Measurements from ENCODE around the gene ZIC5. TPM values are rescaled to one million over a fixed set of nuclear protein-coding genes. Genes with fewer than 3 reads are reported as not detected.

Gene ZIC5
- total RNA-seq, 4 donors from 2014 or later: not detected

DNA sequence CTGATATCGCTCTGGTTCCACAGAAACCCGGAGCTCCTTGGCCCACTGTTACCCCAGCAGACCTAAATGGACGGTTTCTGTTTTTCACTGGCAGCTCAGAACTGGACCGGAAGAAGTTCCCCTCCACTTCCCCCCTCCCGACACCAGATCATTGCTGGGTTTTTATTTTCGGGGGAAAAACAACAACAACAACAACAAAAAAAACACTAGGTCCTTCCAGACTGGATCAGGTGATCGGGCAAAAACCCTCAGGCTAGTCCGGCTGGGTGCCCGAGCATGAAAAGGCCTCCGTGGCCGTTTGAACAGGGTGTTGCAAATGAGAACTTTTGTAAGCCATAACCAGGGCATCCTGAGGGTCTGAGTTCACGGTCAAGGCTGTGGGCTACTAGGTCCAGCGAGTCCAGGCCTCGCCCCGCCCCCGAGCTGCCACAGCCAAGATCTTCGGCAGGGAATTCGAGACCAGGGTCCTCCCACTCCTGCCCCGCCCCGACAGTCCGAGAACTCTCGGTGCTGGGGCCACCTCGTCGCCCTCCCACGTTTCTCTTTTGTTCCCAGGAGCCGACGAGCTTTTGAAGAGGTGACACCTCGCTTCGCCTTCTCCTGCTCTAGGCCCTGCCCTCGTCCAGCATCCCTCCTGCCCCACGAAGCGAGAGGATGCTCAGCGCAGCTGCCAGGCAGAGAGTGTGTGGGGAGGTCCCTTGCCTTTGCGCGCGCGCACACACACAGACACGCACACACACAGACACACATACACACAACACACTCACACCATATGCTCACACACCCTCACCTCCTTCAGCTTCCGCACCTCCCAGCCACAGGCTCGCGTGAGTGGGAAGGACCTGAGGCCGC lies 18.8 kb upstream of the ZIC5 start:
- no peaks in the 10 kb centered on the region for H3K9me3 ChIP-seq
- H3K4me1 ChIP-seq: peaks cover 0 to 36% (median 3%) of the 10 kb centered on the region in 3 donors
- no peak overlapping the region for H3K4me3 ChIP-seq
- 5 to 21% methylated on average over 8 to 16 of the region's 42 CpGs for WGBS, 2 donors (ENCODE audit: low coverage in 1 of 2)
- peaks cover 100% of the 10 kb centered on the region for H3K27me3 ChIP-seq
- H3K36me3 ChIP-seq: no peaks in the 10 kb centered on the region
- H3K27ac ChIP-seq: no peak overlapping the region
- no peak for ATAC-seq
- TF ChIP-seq, protein P1, sequence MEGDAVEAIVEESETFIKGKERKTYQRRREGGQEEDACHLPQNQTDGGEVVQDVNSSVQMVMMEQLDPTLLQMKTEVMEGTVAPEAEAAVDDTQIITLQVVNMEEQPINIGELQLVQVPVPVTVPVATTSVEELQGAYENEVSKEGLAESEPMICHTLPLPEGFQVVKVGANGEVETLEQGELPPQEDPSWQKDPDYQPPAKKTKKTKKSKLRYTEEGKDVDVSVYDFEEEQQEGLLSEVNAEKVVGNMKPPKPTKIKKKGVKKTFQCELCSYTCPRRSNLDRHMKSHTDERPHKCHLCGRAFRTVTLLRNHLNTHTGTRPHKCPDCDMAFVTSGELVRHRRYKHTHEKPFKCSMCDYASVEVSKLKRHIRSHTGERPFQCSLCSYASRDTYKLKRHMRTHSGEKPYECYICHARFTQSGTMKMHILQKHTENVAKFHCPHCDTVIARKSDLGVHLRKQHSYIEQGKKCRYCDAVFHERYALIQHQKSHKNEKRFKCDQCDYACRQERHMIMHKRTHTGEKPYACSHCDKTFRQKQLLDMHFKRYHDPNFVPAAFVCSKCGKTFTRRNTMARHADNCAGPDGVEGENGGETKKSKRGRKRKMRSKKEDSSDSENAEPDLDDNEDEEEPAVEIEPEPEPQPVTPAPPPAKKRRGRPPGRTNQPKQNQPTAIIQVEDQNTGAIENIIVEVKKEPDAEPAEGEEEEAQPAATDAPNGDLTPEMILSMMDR (IDR thresholded peaks at IDR 0.05): no peak
- TF ChIP-seq EP300 (IDR thresholded peaks at IDR 0.05): no peak
- no peak for TF ChIP-seq POLR2A (IDR thresholded peaks at IDR 0.05)
- no peak for TF ChIP-seq POLR2AphosphoS5 (IDR thresholded peaks at IDR 0.05)

DNA sequence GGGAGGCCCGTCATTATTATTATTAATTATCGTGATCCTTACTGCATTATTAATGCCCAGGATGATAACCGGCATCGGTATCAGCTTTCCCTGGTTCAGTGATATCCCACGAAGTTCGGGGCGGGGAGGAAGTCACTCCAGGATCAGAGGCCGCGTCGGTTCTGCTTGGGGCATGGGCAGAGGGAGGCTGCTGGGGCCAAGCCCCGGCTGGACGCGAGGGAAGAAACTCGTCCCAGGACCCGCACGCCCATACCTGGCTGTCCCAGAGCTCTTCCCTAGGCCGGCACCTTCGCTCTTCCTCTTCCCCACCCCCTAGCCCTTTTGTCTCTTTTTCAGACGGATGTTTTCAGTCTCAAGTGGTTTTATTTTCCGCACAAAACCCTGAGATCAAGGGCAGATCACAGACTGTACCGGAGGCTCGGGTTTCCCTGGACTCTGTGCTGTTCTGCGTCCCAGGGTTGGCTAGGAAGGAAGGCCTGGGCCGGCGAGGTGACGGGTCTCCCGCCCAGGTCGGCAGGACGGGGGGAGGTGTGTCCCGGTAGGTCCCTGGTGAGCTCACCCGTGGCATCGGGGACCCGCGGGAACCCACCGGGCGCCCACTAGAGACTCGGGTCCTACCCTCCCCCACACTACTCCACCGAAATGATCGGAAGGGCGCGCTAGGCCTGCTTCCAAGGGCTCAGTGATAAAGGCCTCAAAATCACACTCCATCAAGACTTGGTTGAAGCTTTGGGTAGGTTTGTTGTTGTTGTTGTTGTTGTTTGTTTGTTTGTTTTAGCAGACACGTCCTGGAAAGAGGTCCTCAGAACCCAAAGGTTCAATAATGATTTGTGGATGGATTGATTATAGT lies 17.9 kb upstream of the ZIC5 start:
- no peak overlapping the region for H3K27ac ChIP-seq
- no peaks in the 10 kb centered on the region for H3K9me3 ChIP-seq
- peak; percentile 16 for ATAC-seq
- TF ChIP-seq EP300 (IDR thresholded peaks at IDR 0.05) (no peak), POLR2AphosphoS5 (IDR thresholded peaks at IDR 0.05) (no peak), POLR2A (IDR thresholded peaks at IDR 0.05) (no peak)
- TF ChIP-seq, protein P1 (IDR thresholded peaks at IDR 0.05): no peak
- no peaks in the 10 kb centered on the region for H3K36me3 ChIP-seq
- H3K4me3 ChIP-seq: no peak overlapping the region
- 12 to 70% methylated on average over 2 to 11 of the region's 42 CpGs for WGBS, 2 donors (ENCODE audit: low coverage in 1 of 2)
- peaks cover 0 to 42% (median 3%) of the 10 kb centered on the region in 3 donors for H3K4me1 ChIP-seq
- peaks cover 100% of the 10 kb centered on the region for H3K27me3 ChIP-seq

DNA sequence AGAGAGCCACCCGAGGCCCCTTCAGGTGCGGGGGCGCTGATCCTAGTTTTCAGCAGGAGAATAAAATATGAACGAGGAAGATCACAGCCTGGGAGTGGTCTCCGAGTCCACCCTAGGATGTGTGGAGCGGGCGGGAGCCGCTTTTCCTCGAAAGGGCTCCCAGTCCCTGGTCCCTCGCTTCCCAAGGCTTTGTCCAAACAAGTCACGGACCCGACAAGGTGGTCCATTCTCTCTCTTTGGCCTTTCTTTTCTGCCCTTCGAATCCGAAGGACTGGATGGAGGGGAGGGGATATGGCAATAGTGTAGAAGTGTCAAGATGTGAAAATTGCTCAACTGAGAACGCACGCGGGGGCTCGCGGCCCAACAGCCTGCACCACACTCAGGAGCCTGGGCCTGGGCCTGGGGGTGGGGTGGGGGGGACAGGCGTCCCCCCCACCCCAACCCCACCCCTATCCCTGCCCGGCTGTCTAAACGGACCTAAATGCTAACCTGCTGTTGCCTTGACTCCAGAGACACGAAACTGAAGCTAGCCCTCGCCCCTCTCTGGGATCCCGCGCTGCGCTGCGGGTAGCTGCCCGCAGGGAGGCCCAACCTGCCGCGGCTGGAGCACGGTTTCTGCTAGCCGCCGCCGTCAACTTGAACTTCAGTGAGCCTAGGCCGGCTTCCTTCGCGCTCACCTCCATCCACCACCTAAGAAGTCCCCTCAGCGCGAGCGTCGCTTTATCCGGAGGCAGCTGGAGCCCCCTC lies 17.1 kb upstream of the ZIC5 start:
- peaks cover 0 to 45% (median 3%) of the 10 kb centered on the region in 3 donors for H3K4me1 ChIP-seq
- H3K27ac ChIP-seq: no peak overlapping the region

DNA sequence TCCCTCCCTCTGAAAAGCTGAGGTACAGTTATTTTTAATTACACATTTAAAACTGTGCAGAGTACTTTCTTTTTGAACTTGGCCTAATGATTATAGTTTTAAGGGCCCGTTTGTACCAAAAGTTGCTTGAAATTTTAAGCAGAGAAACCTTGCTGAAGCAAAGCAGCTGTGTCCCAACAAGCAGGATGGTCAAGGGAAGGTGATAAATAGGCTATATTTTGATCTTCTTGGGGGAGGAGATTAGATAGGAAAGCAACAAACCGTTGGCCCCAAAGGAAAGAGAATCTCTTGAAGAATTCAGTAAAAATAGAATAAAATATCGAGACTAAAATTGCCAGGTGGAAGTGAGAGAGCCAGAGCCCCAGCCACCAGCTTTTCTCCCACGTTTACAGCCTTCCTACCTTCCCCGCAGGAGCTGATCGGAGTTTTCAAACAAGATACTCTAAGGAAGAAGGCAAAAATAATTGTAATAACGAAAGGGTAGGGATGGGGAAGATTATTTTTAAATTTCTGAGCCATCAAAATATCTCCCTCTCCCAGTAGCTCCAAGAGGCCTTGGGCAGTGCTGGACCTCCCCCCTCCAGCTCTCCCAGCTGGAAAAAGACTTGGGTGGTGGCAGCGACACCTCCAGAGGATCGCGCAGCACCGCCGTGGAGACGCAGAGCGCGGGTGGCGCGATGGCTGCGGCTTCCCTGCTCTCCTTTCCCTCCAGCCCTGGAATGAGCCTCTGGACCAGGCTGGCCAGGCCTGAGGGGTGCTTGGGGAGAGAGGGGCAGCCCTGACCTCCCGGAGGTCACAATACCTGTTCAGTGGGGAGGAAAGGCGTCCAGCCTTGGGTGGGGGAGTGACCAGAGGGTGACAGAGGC lies 15.8 kb upstream of the ZIC5 start:
- 7 to 18% methylated on average over 6 to 7 of the region's 20 CpGs for WGBS, 2 donors (ENCODE audit: low coverage in 1 of 2)
- Histone ChIP-seq H3K9me3 (no peaks in the 10 kb centered on the region), H3K4me3 (no peak overlapping the region), H3K36me3 (no peaks in the 10 kb centered on the region), H3K27me3 (peaks cover 100% of the 10 kb centered on the region), H3K4me1 (peaks cover 0 to 58% (median 9%) of the 10 kb centered on the region in 3 donors), H3K27ac (no peak overlapping the region)
- no peak for ATAC-seq
- TF ChIP-seq POLR2A (IDR thresholded peaks at IDR 0.05) (no peak), EP300 (IDR thresholded peaks at IDR 0.05) (no peak), POLR2AphosphoS5 (IDR thresholded peaks at IDR 0.05) (no peak)
- TF ChIP-seq, protein P1 (IDR thresholded peaks at IDR 0.05): no peak

More for the DNA sequence above, 17.1 kb upstream of the ZIC5 start:
- no peaks in the 10 kb centered on the region for H3K9me3 ChIP-seq
- no peak for ATAC-seq
- H3K36me3 ChIP-seq: no peaks in the 10 kb centered on the region
- no peak for TF ChIP-seq POLR2AphosphoS5 (IDR thresholded peaks at IDR 0.05)
- no peak for TF ChIP-seq EP300 (IDR thresholded peaks at IDR 0.05)
- no peak for TF ChIP-seq POLR2A (IDR thresholded peaks at IDR 0.05)
- TF ChIP-seq, protein P1 (IDR thresholded peaks at IDR 0.05): no peak
- H3K4me3 ChIP-seq: no peak overlapping the region
- peaks cover 100% of the 10 kb centered on the region for H3K27me3 ChIP-seq
- 8 to 20% methylated on average over 8 to 17 of the region's 43 CpGs for WGBS, 2 donors (ENCODE audit: low coverage in 1 of 2)
